Measurements from ENCODE around the gene PAQR7.

The PAQR7 gene

GRCh38 chr1:25829046-25829445 is 46.5 kb downstream of the PAQR7 start:
- Mint-ChIP-seq H3K36me3 (ENCODE audit: low read depth) (peaks cover 40% of the 10 kb centered on the region), H3K9me3 (no peaks in the 10 kb centered on the region), H3K4me1 (no peaks in the 10 kb centered on the region), H3K27ac (no peak overlapping the region), H3K4me3 (no peak overlapping the region), H3K27me3 (no peaks in the 10 kb centered on the region)
- DNase-seq = no peak
- no peak for ATAC-seq

- DNase-seq = no peak
- H3K4me3 Mint-ChIP-seq = no peak overlapping the region
- peaks cover 37% of the 10 kb centered on the region for H3K36me3 Mint-ChIP-seq (ENCODE audit: low read depth)
- H3K9me3 Mint-ChIP-seq = no peaks in the 10 kb centered on the region
- H3K27ac Mint-ChIP-seq = no peak overlapping the region
- no peaks in the 10 kb centered on the region for H3K27me3 Mint-ChIP-seq
- no peaks in the 10 kb centered on the region for H3K4me1 Mint-ChIP-seq
- no peak for ATAC-seq
Measured at GRCh38 chr1:25828491-25828890, 47.0 kb downstream of the PAQR7 start.

GRCh38 chr1:25826571-25826970 is 48.9 kb downstream of the PAQR7 start:
- DNase-seq (no peak), ATAC-seq (no peak)
- Mint-ChIP-seq H3K4me1 (peaks cover 5% of the 10 kb centered on the region), H3K27me3 (no peaks in the 10 kb centered on the region), H3K36me3 (ENCODE audit: low read depth) (peaks cover 27% of the 10 kb centered on the region), H3K9me3 (no peaks in the 10 kb centered on the region), H3K4me3 (no peak overlapping the region), H3K27ac (no peak overlapping the region)

GRCh38 chr1:25825605-25826004 is 49.9 kb downstream of the PAQR7 start:
- no peak overlapping the region for H3K27ac Mint-ChIP-seq
- ATAC-seq = no peak
- H3K9me3 Mint-ChIP-seq = no peaks in the 10 kb centered on the region
- peaks cover 22% of the 10 kb centered on the region for H3K36me3 Mint-ChIP-seq (ENCODE audit: low read depth)
- H3K27me3 Mint-ChIP-seq = no peaks in the 10 kb centered on the region
- peaks cover 14% of the 10 kb centered on the region for H3K4me1 Mint-ChIP-seq
- no peak for DNase-seq
- H3K4me3 Mint-ChIP-seq = no peak overlapping the region

GRCh38 chr1:25821630-25822091 is 53.8 kb downstream of the PAQR7 start:
- Mint-ChIP-seq H3K4me1 (peaks cover 28% of the 10 kb centered on the region), H3K9me3 (no peaks in the 10 kb centered on the region), H3K27ac (peak overlapping the region; percentile 7), H3K4me3 (peak overlapping the region; percentile 90), H3K27me3 (no peaks in the 10 kb centered on the region), H3K36me3 (ENCODE audit: low read depth) (no peaks in the 10 kb centered on the region)
- no peak for DNase-seq
- no peak for ATAC-seq

GRCh38 chr1:25821112-25821476 is 54.4 kb downstream of the PAQR7 start:
- Mint-ChIP-seq H3K4me1 (peaks cover 28% of the 10 kb centered on the region), H3K36me3 (ENCODE audit: low read depth) (no peaks in the 10 kb centered on the region)

GRCh38 chr1:25820247-25821111 is 55.0 kb downstream of the PAQR7 start:
- Mint-ChIP-seq H3K27me3 (no peaks in the 10 kb centered on the region), H3K27ac (peak overlapping the region; percentile 88), H3K36me3 (ENCODE audit: low read depth) (no peaks in the 10 kb centered on the region), H3K9me3 (no peaks in the 10 kb centered on the region), H3K4me1 (peaks cover 28% of the 10 kb centered on the region), H3K4me3 (peak overlapping the region; percentile 90)
- DNase-seq = peak; percentile 70
- peak; percentile 74 for ATAC-seq

More at GRCh38 chr1:25821112-25821476, 54.4 kb downstream of the PAQR7 start:
- Mint-ChIP-seq H3K27me3 (no peaks in the 10 kb centered on the region), H3K4me3 (peak overlapping the region; percentile 90), H3K9me3 (no peaks in the 10 kb centered on the region), H3K27ac (peak overlapping the region; percentile 88)
- ATAC-seq (no peak), DNase-seq (no peak)

- DNase-seq = peak; percentile 96
- ATAC-seq = peak; percentile 93
- peaks cover 28% of the 10 kb centered on the region for H3K4me1 Mint-ChIP-seq
- peak within 1 kb of the TSS; percentile 90 for H3K4me3 Mint-ChIP-seq
- H3K27ac Mint-ChIP-seq = peak within 1 kb of the TSS; percentile 88
- H3K27me3 Mint-ChIP-seq = no peaks in the 10 kb centered on the region
- H3K9me3 Mint-ChIP-seq = no peaks in the 10 kb centered on the region
- H3K36me3 Mint-ChIP-seq (ENCODE audit: low read depth) = peaks cover 2% of the 10 kb centered on the region
Measured at GRCh38 chr1:25819491-25820246, 55.8 kb downstream of the PAQR7 start, which contains the start of gene MTFR1L. Gene MTFR1L, plus strand, starts transcription at chr1:25819954. Its CDS starts 3,151 bp downstream, at chr1:25823105.

- Mint-ChIP-seq H3K36me3 (ENCODE audit: low read depth) (peaks cover 2% of the 10 kb centered on the region), H3K27ac (no peak overlapping the region), H3K9me3 (no peaks in the 10 kb centered on the region), H3K4me3 (peak overlapping the region; percentile 90), H3K27me3 (no peaks in the 10 kb centered on the region), H3K4me1 (peaks cover 28% of the 10 kb centered on the region)
- ATAC-seq = no peak
- no peak for DNase-seq
Measured at GRCh38 chr1:25818569-25818968, 56.9 kb downstream of the PAQR7 start.

GRCh38 chr1:25817840-25818501 is 57.5 kb downstream of the PAQR7 start:
- ATAC-seq (no peak), DNase-seq (no peak)
- Mint-ChIP-seq H3K27me3 (no peaks in the 10 kb centered on the region), H3K4me3 (peak overlapping the region; percentile 90), H3K4me1 (peaks cover 28% of the 10 kb centered on the region), H3K27ac (no peak overlapping the region), H3K36me3 (ENCODE audit: low read depth) (peaks cover 2% of the 10 kb centered on the region), H3K9me3 (no peaks in the 10 kb centered on the region)

- no peak overlapping the region for H3K4me3 Mint-ChIP-seq
- no peaks in the 10 kb centered on the region for H3K9me3 Mint-ChIP-seq
- peaks cover 20% of the 10 kb centered on the region for H3K4me1 Mint-ChIP-seq
- DNase-seq (no peak), ATAC-seq (no peak)
- H3K27me3 Mint-ChIP-seq = no peaks in the 10 kb centered on the region
- peaks cover 2% of the 10 kb centered on the region for H3K36me3 Mint-ChIP-seq (ENCODE audit: low read depth)
- no peak overlapping the region for H3K27ac Mint-ChIP-seq
Measured at GRCh38 chr1:25816112-25816718, 59.3 kb downstream of the PAQR7 start.

- H3K27ac Mint-ChIP-seq = no peak overlapping the region
- no peak overlapping the region for H3K4me3 Mint-ChIP-seq
- no peaks in the 10 kb centered on the region for H3K9me3 Mint-ChIP-seq
- no peak for DNase-seq
- no peak for ATAC-seq
- H3K36me3 Mint-ChIP-seq (ENCODE audit: low read depth) = peaks cover 2% of the 10 kb centered on the region
- H3K4me1 Mint-ChIP-seq = peaks cover 12% of the 10 kb centered on the region
- H3K27me3 Mint-ChIP-seq = no peaks in the 10 kb centered on the region
Measured at GRCh38 chr1:25815208-25816111, 60.0 kb downstream of the PAQR7 start.

GRCh38 chr1:25814549-25815087 is 60.9 kb downstream of the PAQR7 start:
- Mint-ChIP-seq H3K4me1 (peaks cover 12% of the 10 kb centered on the region), H3K27ac (no peak overlapping the region), H3K4me3 (no peak overlapping the region), H3K36me3 (ENCODE audit: low read depth) (peaks cover 2% of the 10 kb centered on the region), H3K9me3 (no peaks in the 10 kb centered on the region), H3K27me3 (no peaks in the 10 kb centered on the region)
- DNase-seq (no peak), ATAC-seq (no peak)

Data from activated naive CD8-positive, alpha-beta T cell treated with anti-CD3 and anti-CD28 coated beads, Interleukin-2, amount 50 U/mL, for 24 hours (primary cell).